ENCODE measurements around the gene XG.

- TF ChIP-seq CTCF (IDR thresholded peaks at IDR 0.05) (no peak), MAX (CRISPR knock-in tag; IDR thresholded peaks at IDR 0.05) (no peak), RELA (CRISPR knock-in tag; IDR thresholded peaks at IDR 0.05; ENCODE audit: borderline replicate concordance) (no peak), ZSCAN18 (CRISPR knock-in tag; IDR thresholded peaks at IDR 0.05) (no peak), TEAD1 (CRISPR knock-in tag; IDR thresholded peaks at IDR 0.05) (no peak)
Observed at GRCh38 chrX:2765549-2765830, 13.7 kb downstream of the XG start.
